Stomach smooth muscle (tissue), 2 donors: ENCODE data around the gene GPR107.

ENCODE experiments used
- H3K27ac ChIP-seq: one replicate; pipeline ENCODE4 v1.7.0; 2013; ENCODE audit warnings: mild to moderate bottlenecking, low read length, inconsistent platforms
- H3K27me3 ChIP-seq, 2 donors: one replicate each; pipeline ENCODE4 v1.7.0; 2013; ENCODE audit warnings: low read length in 2 of 2; ENCODE audit not compliant: insufficient read depth in 2 of 2, control insufficient read depth in 1 of 2
- H3K36me3 ChIP-seq, 2 donors: one replicate each; pipeline ENCODE4 v1.7.0; 2013; ENCODE audit warnings: low read length in 2 of 2; ENCODE audit not compliant: control insufficient read depth in 2 of 2, insufficient read depth in 2 of 2
- H3K4me1 ChIP-seq: one replicate; pipeline ENCODE4 v1.7.0; 2013; ENCODE audit warnings: low read length; ENCODE audit not compliant: control insufficient read depth, insufficient read depth
- H3K4me3 ChIP-seq, 2 donors: one replicate each; pipeline ENCODE4 v1.7.0; 2013; ENCODE audit warnings: low read length in 2 of 2
- H3K9ac ChIP-seq, 2 donors: one replicate each; pipeline ENCODE4 v1.7.0; 2013; ENCODE audit warnings: low read length in 2 of 2, mild to moderate bottlenecking in 1 of 2
- H3K9me3 ChIP-seq, 2 donors: one replicate each; pipeline ENCODE4 v1.7.0; 2013; ENCODE audit warnings: low read length in 2 of 2; ENCODE audit not compliant: control insufficient read depth in 2 of 2
- donor health status: healthy.
- donor health status: Pancreatic carcinoma.

Gene GPR107

DNA sequence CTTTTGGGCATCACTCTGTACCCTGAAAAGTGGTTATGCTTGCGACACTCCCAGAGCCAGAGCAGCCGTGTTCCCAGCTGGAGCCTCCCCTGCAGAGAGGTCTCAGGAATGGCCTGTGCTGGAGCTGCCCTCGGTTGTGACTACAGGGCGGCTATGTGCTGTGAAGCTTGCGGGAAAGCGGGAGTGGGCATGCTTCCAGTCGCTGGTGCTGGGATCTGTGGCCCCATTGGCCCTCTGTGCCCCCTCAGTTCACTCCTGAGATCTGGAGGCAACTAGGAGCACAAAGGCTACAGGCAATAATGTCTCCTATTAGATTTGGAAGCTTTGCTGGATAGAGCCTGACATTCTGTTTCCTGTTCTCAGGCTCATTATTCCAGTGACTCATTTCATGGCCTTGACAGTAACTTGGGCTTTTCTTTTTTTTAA is 56.9 kb downstream of the GPR107 start:
- Histone ChIP-seq H3K4me1 (peaks cover 17% of the 10 kb centered on the region), H3K9ac (no peak overlapping the region), H3K4me3 (no peak overlapping the region), H3K9me3 (no peaks in the 10 kb centered on the region), H3K27ac (no peak overlapping the region), H3K27me3 (no peaks in the 10 kb centered on the region), H3K36me3 (peaks cover 10 to 23% of the 10 kb centered on the region in 2 donors)

DNA sequence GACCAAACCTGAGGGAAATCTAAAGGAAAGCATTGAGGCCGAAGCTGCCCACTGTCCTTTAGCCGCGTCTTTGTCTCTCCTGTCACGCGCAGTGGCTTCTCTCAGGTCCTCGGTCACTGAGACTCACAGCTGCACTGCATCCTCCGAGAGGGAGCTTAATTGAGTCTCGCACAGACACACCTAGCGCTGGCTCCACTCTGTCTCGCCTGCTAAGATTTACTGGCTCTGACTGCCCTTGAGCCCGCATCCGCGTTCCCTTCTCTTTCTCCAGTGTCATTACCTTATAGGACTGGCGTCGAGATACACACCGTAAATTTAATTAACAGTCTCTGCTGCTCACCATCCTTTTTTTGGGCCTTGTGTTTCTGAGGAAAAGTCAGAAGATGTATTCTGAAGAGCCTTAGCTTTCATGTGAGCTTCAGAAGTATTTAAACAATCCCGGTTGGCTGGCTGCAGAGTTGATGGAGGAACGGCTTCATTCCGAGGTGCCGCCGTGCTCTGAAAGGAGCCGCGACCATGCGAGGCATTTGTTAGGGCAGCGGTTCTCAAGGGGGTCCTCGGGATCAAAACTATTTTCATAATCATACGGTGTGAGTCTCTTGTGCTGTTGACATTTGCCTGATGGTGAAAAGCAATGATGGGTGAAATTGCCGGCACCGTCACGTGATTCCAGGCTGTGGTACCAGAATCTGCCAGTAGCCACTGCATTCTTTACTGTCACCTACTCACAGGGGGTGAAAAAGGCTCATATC is 58.3 kb downstream of the GPR107 start:
- Histone ChIP-seq H3K4me3 (no peak overlapping the region), H3K9me3 (no peaks in the 10 kb centered on the region), H3K36me3 (peaks cover 13 to 25% of the 10 kb centered on the region in 2 donors), H3K9ac (no peak overlapping the region), H3K27me3 (no peaks in the 10 kb centered on the region), H3K27ac (no peak overlapping the region), H3K4me1 (peaks cover 13% of the 10 kb centered on the region)

DNA sequence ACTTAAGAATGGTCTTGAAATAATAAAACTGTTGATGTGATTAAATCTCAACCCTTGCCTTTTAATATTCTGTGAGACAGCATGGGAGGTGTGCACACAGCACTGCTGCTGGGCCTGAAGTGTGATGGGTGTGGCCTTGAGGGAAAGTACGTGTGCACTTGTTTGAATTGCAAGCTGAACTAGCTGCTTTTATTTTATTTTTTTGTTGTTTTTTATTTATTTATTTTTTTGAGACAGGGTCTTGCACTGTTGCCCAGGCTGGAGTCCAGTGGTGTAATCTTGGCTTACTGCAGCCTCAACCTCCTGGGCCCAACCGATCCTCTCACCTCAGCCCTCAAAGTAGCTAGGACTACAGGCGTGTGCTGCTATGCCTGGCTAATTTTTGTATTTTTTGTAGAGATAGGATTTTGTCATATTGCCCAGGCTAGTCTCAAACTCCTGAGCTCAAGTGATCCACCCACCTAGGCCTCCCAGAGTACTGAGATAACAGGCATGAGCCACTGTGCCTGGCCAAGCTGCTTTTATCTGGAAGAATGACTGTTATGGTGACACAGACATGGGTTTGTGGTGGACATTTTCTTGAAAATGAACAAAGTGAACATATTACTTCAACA is 58.9 kb downstream of the GPR107 start:
- Histone ChIP-seq H3K9me3 (no peaks in the 10 kb centered on the region), H3K9ac (no peak overlapping the region), H3K36me3 (peaks cover 13 to 28% of the 10 kb centered on the region in 2 donors), H3K4me1 (peaks cover 7% of the 10 kb centered on the region), H3K4me3 (no peak overlapping the region), H3K27me3 (no peaks in the 10 kb centered on the region), H3K27ac (no peak overlapping the region)

DNA sequence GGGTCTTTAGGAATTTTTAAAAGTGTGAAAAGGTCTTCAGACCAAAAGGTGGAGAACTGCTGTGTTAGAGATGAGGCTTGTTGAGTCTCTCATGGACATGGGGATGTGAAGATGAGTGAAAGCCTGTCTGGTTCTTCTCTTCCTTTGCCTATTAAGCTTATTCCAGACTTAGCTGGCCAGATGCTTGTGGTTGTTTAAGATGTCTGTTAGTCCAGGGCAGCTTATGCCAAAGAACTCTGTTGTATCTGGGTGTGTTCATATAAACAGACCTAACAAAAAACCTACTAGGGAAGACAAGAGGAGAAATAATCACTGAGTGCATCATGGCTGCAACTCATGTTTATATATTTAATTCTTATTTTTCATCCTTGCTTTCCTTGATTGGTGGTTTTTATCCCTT is 61.0 kb downstream of the GPR107 start:
- Histone ChIP-seq H3K36me3 (peaks cover 13 to 38% of the 10 kb centered on the region in 2 donors), H3K4me3 (no peak overlapping the region), H3K27me3 (no peaks in the 10 kb centered on the region), H3K9me3 (no peaks in the 10 kb centered on the region), H3K4me1 (peaks cover 25% of the 10 kb centered on the region), H3K9ac (no peak overlapping the region), H3K27ac (no peak overlapping the region)

DNA sequence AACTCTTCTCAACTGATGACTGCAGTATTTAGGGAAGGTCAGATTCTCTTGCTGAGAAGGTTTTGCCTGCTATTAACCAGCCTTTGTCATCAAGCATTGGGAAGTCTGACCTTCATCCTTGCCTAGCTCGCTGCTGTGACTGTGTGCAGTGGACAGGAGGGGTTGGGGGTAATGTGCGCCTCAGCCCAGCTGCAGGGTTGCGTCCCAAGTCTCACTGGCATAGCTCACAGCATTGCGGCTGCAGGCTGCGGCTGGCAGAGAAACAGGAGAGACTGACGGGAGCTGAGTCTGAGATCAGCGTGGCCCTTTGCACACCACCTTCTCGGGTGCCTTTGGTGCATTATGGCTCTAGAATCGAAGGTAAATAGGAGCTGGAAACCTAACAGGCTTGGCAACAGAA is 62.6 kb downstream of the GPR107 start:
- H3K4me3 ChIP-seq = no peak overlapping the region
- no peak overlapping the region for H3K27ac ChIP-seq
- no peaks in the 10 kb centered on the region for H3K9me3 ChIP-seq
- H3K9ac ChIP-seq = no peak overlapping the region
- H3K27me3 ChIP-seq = no peaks in the 10 kb centered on the region
- peaks cover 7 to 35% of the 10 kb centered on the region in 2 donors for H3K36me3 ChIP-seq
- H3K4me1 ChIP-seq = peaks cover 25% of the 10 kb centered on the region

DNA sequence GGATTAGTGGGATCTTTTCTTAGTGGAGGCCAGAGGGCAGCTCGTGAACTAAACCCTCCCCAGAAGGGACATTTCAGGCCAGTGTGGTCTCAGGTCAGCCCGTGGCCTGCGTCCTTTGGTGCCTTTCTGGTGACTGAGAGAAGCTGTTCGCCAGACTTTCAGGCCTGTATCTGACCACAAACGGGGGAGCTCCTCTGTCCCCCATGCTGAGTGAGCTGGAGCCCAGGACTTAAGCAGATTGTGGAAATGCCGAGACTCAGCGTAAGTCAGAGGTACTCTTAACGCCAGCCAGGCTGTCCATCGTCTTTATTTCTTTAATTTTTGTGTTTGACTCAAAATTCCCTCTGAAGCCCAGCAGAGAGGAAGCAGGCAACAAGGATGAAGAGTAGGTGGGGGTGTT is 63.7 kb downstream of the GPR107 start:
- no peak overlapping the region for H3K9ac ChIP-seq
- no peak overlapping the region for H3K27ac ChIP-seq
- peaks cover 10 to 35% of the 10 kb centered on the region in 2 donors for H3K36me3 ChIP-seq
- H3K27me3 ChIP-seq = no peaks in the 10 kb centered on the region
- no peak overlapping the region for H3K4me3 ChIP-seq
- H3K9me3 ChIP-seq = no peaks in the 10 kb centered on the region
- H3K4me1 ChIP-seq = peaks cover 25% of the 10 kb centered on the region

DNA sequence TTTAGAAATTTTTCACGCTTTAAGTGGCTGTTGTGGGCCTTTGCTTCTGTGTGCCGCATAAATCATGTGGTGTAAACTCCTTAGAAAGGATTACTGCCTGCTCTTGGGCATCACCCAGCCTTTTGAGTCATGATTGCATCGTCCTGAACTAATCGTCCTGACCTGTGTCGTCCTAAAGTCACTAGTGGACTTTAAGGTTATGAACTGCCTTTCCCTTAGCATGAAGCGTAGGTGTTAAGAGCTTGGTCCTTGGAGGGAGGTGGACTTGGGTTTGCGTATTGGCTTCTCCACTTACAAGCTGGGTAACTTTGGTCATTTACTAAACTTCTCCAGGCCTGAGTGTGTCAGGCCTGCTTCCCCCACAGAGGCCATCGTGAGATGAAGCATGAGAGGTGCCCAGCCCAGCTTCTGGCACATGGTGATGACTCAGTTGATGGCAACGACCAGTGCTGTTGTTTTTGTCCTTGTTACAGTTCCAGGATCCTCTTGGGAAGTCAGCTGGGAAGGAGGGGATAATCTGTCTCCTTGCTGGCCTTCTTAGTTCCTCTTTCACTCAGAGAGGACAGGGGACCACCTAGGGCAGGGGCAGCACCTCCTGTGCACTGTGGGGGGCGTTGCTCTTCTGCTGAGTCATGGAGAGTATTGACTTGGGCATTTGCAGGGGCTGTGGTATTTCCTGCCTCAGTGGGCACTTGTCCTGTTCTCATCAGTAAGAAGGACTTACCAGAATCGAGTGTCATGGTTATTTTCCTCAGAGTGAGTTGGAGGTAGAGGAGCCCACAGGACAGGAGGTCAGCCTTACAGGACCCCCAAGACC is 64.3 kb downstream of the GPR107 start:
- Histone ChIP-seq H3K27ac (peak overlapping the region; percentile 24), H3K36me3 (peaks cover 15 to 41% of the 10 kb centered on the region in 2 donors), H3K27me3 (no peaks in the 10 kb centered on the region), H3K9ac (no peak overlapping the region), H3K4me1 (peaks cover 25% of the 10 kb centered on the region), H3K4me3 (no peak overlapping the region), H3K9me3 (no peaks in the 10 kb centered on the region)

DNA sequence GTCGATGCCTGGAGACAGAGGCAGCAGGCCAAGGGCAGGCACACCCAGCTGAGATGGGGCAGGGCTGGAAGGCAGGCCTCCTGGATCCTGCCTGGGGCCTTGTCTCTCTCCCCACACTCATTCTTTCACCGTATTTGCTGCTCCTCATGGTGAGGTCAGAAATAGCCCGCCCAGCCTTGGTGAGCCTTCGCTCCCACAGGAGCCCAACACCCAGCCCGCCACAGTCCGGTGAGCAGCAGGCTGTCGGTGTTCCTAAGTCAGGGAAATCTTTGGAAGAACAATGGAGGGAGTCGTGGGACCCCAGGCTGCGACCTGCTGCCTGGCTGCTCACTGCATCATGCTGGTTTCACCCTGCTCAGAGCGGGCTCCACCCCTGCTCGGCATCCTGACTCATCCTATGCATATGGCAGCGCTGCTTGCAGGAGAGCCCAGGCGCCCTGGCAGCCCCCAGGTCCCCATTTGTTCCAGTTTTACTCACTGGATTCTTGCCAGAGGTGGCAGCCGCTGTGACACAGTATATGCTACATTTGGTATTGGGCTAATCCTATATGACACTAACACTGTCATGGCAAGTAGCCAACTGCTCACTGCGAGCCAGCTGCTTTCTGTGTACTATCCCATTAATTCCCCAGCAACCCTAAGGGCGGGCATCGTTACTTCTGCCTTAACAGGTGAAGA is 65.3 kb downstream of the GPR107 start:
- no peaks in the 10 kb centered on the region for H3K27me3 ChIP-seq
- H3K4me3 ChIP-seq = no peak overlapping the region
- peaks cover 16 to 41% of the 10 kb centered on the region in 2 donors for H3K36me3 ChIP-seq
- H3K9me3 ChIP-seq = no peaks in the 10 kb centered on the region
- H3K9ac ChIP-seq = no peak overlapping the region
- peaks cover 25% of the 10 kb centered on the region for H3K4me1 ChIP-seq
- peak overlapping the region; percentile 24 for H3K27ac ChIP-seq

DNA sequence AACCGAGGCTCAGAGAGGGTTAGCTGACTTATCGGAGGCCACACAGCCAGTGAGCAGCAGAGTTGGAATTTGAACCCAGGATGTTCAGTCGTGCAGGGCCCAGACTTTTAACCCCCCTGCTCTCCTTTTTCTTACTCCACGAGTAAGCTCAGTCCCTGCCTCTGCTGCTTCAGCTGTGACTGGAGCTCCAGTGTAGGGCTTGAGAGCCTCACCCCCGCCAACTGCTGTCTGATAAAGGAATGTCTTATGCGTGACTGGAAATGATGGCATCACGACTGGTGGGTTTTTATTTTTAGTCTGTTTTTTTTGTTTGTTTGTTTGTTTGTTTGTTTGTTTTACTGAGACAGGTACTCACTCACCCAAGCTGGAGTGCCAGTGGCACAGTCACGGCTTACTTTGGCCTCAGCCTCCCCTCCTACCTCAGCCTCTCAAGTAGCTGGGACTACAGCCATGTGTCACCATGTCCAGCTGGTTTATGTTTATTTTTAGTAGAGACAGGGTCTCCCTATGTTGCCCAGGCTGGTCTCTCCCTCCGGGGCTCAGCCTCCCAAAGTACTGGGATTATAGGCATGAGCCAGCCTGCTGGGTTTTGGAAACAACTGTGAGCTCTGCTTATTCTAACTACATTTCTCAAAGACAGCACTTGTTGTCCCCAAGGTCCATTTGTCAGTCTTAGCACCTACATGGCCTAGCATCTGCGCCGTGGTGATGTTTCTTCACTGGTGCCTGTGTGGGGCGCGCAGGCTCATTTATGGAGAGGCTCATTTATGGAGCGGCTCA is 66.0 kb downstream of the GPR107 start:
- Histone ChIP-seq H3K9me3 (no peaks in the 10 kb centered on the region), H3K36me3 (peaks cover 21 to 44% of the 10 kb centered on the region in 2 donors), H3K4me1 (peaks cover 20% of the 10 kb centered on the region), H3K27me3 (no peaks in the 10 kb centered on the region), H3K4me3 (no peak overlapping the region), H3K27ac (no peak overlapping the region), H3K9ac (no peak overlapping the region)

DNA sequence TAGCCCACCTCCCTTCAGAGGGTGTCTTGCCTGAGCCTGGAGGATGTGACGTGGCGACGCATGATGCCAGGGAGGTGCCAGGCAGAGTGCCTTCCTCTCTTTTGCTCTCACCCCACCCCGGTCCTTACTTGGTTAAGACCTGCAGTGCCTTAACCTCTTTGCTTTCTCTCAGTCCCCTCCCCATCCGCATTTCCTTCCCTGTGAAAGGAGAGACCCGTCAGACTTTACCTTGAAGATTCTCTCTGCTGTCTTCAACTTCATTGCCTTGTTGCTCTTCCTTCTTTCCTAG is 66.5 kb downstream of the GPR107 start:
- Histone ChIP-seq H3K9ac (no peak overlapping the region), H3K36me3 (peaks cover 21 to 44% of the 10 kb centered on the region in 2 donors), H3K4me1 (peaks cover 18% of the 10 kb centered on the region), H3K4me3 (no peak overlapping the region), H3K27me3 (no peaks in the 10 kb centered on the region), H3K27ac (no peak overlapping the region), H3K9me3 (no peaks in the 10 kb centered on the region)
